ENCODE data around the gene DLEC1.

DLEC1 gene

GRCh38 chr3:38001456-38002081, 37.4 kb upstream of the DLEC1 start:
- Histone ChIP-seq H3K27me3 (ENCODE audit: insufficient read depth, poor library complexity, severe bottlenecking) (no peaks in the 10 kb centered on the region), H3K9me3 (ENCODE audit: severe bottlenecking) (no peaks in the 10 kb centered on the region), H3K36me3 (ENCODE audit: low read depth) (no peaks in the 10 kb centered on the region), H3K4me3 (ENCODE audit: severe bottlenecking) (no peak overlapping the region), H3K27ac (ENCODE audit: poor library complexity, severe bottlenecking) (no peak overlapping the region), H3K4me1 (ENCODE audit: insufficient read depth, poor library complexity, severe bottlenecking) (peaks cover 6% of the 10 kb centered on the region)
- peak; percentile 19 for TF ChIP-seq CTCF (IDR thresholded peaks at IDR 0.05; ENCODE audit: poor library complexity, severe bottlenecking)
- ATAC-seq (ENCODE audit: low read depth) (0 out of 3 replicates have a peak, but pooled peaks have one; percentile 8), DNase-seq (ENCODE audit: low spot score) (peak; percentile 48)

- peaks cover 6% of the 10 kb centered on the region for H3K4me1 ChIP-seq (ENCODE audit: insufficient read depth, poor library complexity, severe bottlenecking)
- no peak overlapping the region for H3K4me3 ChIP-seq (ENCODE audit: severe bottlenecking)
- H3K27me3 ChIP-seq (ENCODE audit: insufficient read depth, poor library complexity, severe bottlenecking): no peaks in the 10 kb centered on the region
- ATAC-seq (ENCODE audit: low read depth) (no peak), DNase-seq (ENCODE audit: low spot score) (peak; percentile 34)
- no peaks in the 10 kb centered on the region for H3K36me3 ChIP-seq (ENCODE audit: low read depth)
- H3K27ac ChIP-seq (ENCODE audit: poor library complexity, severe bottlenecking): no peak overlapping the region
- no peaks in the 10 kb centered on the region for H3K9me3 ChIP-seq (ENCODE audit: severe bottlenecking)
- TF ChIP-seq CTCF (IDR thresholded peaks at IDR 0.05; ENCODE audit: poor library complexity, severe bottlenecking): no peak
These were observed 36.6 kb upstream of the DLEC1 start for GRCh38 chr3:38002291-38002876.

GRCh38 chr3:38002940-38003339, 36.1 kb upstream of the DLEC1 start:
- Histone ChIP-seq H3K27me3 (ENCODE audit: insufficient read depth, poor library complexity, severe bottlenecking) (no peaks in the 10 kb centered on the region), H3K36me3 (ENCODE audit: low read depth) (no peaks in the 10 kb centered on the region), H3K27ac (ENCODE audit: poor library complexity, severe bottlenecking) (no peak overlapping the region), H3K9me3 (ENCODE audit: severe bottlenecking) (no peaks in the 10 kb centered on the region), H3K4me3 (ENCODE audit: severe bottlenecking) (no peak overlapping the region), H3K4me1 (ENCODE audit: insufficient read depth, poor library complexity, severe bottlenecking) (peaks cover 6% of the 10 kb centered on the region)
- TF ChIP-seq CTCF (IDR thresholded peaks at IDR 0.05; ENCODE audit: poor library complexity, severe bottlenecking): no peak
- ATAC-seq (ENCODE audit: low read depth) (no peak), DNase-seq (ENCODE audit: low spot score) (peak; percentile 32)

GRCh38 chr3:38003371-38003816, 35.6 kb upstream of the DLEC1 start:
- Histone ChIP-seq H3K36me3 (ENCODE audit: low read depth) (no peaks in the 10 kb centered on the region), H3K4me1 (ENCODE audit: insufficient read depth, poor library complexity, severe bottlenecking) (peaks cover 3% of the 10 kb centered on the region), H3K4me3 (ENCODE audit: severe bottlenecking) (no peak overlapping the region), H3K27me3 (ENCODE audit: insufficient read depth, poor library complexity, severe bottlenecking) (no peaks in the 10 kb centered on the region), H3K9me3 (ENCODE audit: severe bottlenecking) (no peaks in the 10 kb centered on the region), H3K27ac (ENCODE audit: poor library complexity, severe bottlenecking) (no peak overlapping the region)
- TF ChIP-seq CTCF (IDR thresholded peaks at IDR 0.05; ENCODE audit: poor library complexity, severe bottlenecking): peak; percentile 70
- peak; percentile 16; the same call in 1 of the 3 replicates for ATAC-seq (ENCODE audit: low read depth)
- no peak for DNase-seq (ENCODE audit: low spot score)
